Transverse colon (tissue), 4 donors: ENCODE results near the gene ZBTB9. TPM values are rescaled to one million over a fixed set of nuclear protein-coding genes. Genes with fewer than 3 reads are reported as not detected.

ENCODE experiments used
- DNase-seq: peaks from one replicate; pipeline ENCODE4 v3.0.0-alpha.2; 2019
- H3K27ac ChIP-seq, 4 donors: fragments of 200-600 bp; sonication (generic); 2 replicates each; pipeline ENCODE4 v1.5.1; 2016 to 2018; ENCODE audit warnings: inconsistent platforms in 4 of 4
- H3K27me3 ChIP-seq: fragments of 200-600 bp; sonication (generic); 2 replicates; pipeline ENCODE4 v1.5.1; 2017; ENCODE audit warnings: inconsistent platforms
- H3K36me3 ChIP-seq, 4 donors: fragments of 200-600 bp; sonication (generic); 2 replicates each; pipeline ENCODE4 v1.5.1; 2017 to 2019; ENCODE audit warnings: inconsistent platforms in 4 of 4
- H3K4me1 ChIP-seq, 4 donors: fragments of 200-600 bp; sonication (generic); 2 replicates each; pipeline ENCODE4 v1.5.1; 2017 to 2020; ENCODE audit warnings: inconsistent platforms in 4 of 4
- H3K4me3 ChIP-seq, 4 donors: fragments of 200-600 bp; sonication (generic); 1 replicate in 1 of 4; 2 replicates in 3 of 4; pipeline versions ENCODE4 v1.5.1 to v1.6.1; 2017 to 2019; ENCODE audit warnings: inconsistent platforms in 4 of 4
- H3K9me3 ChIP-seq, 2 donors: fragments of 200-600 bp; sonication (generic); 2 replicates each; pipeline ENCODE4 v1.5.1; 2017 to 2019; ENCODE audit warnings: inconsistent platforms in 2 of 2
- EP300 ChIP-seq: sonication (generic); formaldehyde crosslinking; IDR thresholded peaks from one replicate; pipeline ENCODE4 v1.6.1; 2017; ENCODE audit warnings: antibody characterized with exemption, low read depth
- POLR2A ChIP-seq: fragments of 450-650 bp; IDR thresholded peaks from one replicate; pipeline ENCODE4 v1.6.1; 2016; ENCODE audit warnings: antibody characterized with exemption, mild to moderate bottlenecking, moderate library complexity
- POLR2AphosphoS5 ChIP-seq, 3 donors: sonication (generic); formaldehyde crosslinking; IDR thresholded peaks; one replicate each; pipeline ENCODE4 v1.6.1; 2016; ENCODE audit warnings: antibody characterized with exemption in 3 of 3
- WGBS, 2 donors: methylation state at CpG; one replicate each; pipeline ENCODE4 v1.1.5; 2018; ENCODE audit warnings: low coverage in 1 of 2; 5-methylcytosine and 5-hydroxymethylcytosine counted together
- in situ Hi-C, 4 donors: fragments of 200-750 bp; cut with MboI; loops; one replicate each; pipeline versions ENCODE4 v1.15.0 to v1.15.1; 2017; ENCODE audit warnings: low sequenced_read_pairs in 3 of 4, low pct_ligation_motif_present in 1 of 4, low pct_unique_long_range_greater_than_20kb in 1 of 4
- intact Hi-C: fragments of 100-400 bp; cut with DNase I; formaldehyde crosslinking; loops from one replicate; pipeline ENCODE4 v1.15.1; 2023; ENCODE audit warnings: low total_unique reads
- total RNA-seq, 4 donors: library from RNA; depleted of rRNA; stranded (reverse); fragments of >200 nt; gene quantifications; one replicate each; pipeline ENCODE4 v1.1.0, GENCODE V29; 2016
- TF ChIP-seq, protein P1 (sequence below), 5 experiments: fragments of 200-600 bp in 3 of 5; fragments of 450-650 bp in 2 of 5; sonication (generic) in 3 of 5; IDR thresholded peaks; 1 replicate in 2 of 5; 2 replicates in 3 of 5; pipeline ENCODE4 v1.5.1; 2016 to 2017; ENCODE audit warnings: antibody characterized with exemption in 5 of 5, inconsistent platforms in 3 of 5, mild to moderate bottlenecking in 2 of 5, moderate library complexity in 1 of 5

Gene ZBTB9
- total RNA-seq, 4 donors from 2014 or later: 2.2 to 3.2 TPM; not detected in 2

DNA sequence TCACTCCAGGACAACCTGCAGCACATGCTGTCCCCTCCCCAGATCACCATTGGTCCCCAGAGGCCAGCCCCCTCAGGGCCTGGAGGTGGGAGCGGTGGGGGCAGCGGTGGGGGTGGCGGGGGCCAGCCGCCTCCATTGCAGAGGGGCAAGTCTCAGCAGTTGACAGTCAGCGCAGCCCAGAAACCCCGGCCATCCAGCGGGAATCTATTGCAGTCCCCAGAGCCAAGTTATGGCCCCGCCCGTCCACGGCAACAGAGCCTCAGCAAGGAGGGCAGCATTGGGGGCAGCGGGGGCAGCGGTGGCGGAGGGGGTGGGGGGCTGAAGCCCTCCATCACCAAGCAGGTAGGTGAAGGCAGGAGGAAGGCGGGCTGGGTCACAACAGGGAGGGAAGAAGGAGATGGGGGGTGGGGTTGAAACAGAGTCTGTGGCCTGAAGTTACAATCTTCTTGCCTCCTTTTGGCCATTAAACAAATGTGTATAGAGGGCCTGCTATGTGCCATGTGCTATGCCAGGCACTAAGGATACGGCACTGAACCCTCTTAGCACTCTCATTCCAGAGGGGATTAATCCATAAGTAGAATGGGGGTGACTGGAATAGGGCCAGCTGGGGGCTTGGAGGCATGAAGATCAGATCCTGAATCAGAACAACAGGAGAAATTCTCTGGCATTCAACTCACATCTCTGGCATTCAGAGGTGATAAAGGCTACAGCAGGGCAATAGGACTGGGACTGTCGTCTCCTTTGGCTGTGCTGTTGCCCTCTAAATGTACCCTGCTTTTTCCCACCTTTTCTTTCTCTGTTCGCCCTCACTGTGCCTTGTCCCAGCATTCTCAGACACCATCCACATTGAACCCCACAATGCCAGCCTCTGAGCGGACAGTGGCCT is 10.5 kb upstream of the ZBTB9 start:
- Histone ChIP-seq H3K4me3 (no peak overlapping the region), H3K27me3 (no peaks in the 10 kb centered on the region), H3K4me1 (no peaks in the 10 kb centered on the region), H3K36me3 (no peaks in the 10 kb centered on the region), H3K9me3 (no peaks in the 10 kb centered on the region), H3K27ac (no peak overlapping the region)
- 93% methylated on average over 12 of the region's 18 CpGs; no CpG with 5 or more reads in 1 of the 2 donors for WGBS, 2 donors
- in situ Hi-C loops (no loop called here), intact Hi-C loops (no loop called here)
- no peak for DNase-seq
- TF ChIP-seq, protein P1, sequence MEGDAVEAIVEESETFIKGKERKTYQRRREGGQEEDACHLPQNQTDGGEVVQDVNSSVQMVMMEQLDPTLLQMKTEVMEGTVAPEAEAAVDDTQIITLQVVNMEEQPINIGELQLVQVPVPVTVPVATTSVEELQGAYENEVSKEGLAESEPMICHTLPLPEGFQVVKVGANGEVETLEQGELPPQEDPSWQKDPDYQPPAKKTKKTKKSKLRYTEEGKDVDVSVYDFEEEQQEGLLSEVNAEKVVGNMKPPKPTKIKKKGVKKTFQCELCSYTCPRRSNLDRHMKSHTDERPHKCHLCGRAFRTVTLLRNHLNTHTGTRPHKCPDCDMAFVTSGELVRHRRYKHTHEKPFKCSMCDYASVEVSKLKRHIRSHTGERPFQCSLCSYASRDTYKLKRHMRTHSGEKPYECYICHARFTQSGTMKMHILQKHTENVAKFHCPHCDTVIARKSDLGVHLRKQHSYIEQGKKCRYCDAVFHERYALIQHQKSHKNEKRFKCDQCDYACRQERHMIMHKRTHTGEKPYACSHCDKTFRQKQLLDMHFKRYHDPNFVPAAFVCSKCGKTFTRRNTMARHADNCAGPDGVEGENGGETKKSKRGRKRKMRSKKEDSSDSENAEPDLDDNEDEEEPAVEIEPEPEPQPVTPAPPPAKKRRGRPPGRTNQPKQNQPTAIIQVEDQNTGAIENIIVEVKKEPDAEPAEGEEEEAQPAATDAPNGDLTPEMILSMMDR (IDR thresholded peaks at IDR 0.05): no peak
- TF ChIP-seq POLR2AphosphoS5 (IDR thresholded peaks at IDR 0.05): no peak

DNA sequence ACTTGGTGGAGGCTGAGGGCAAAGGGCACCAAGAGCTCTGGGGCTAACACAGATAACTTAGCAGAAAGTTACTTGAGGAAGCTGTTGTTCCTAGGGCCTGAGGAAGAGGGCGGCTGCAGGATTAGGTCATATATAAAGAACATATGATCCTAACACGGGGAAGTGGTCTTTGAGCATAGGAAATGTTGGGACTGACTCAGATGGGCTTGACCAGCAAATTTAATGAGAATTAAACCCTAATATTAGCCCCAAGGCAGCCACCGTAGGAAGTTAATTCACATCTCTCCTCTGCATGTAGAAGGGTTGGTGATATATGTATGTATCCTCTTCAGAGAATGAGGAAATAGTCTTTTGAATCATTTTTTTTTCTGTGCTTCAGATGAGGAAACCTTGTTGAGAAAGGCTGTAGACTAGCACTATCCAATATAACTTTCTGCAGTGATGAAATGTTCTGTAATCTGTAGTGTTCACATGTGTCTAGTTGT is 9.2 kb upstream of the ZBTB9 start:
- in situ Hi-C loops: no loop called here
- intact Hi-C loops: no loop called here
- no peak overlapping the region for H3K4me3 ChIP-seq
- no peak overlapping the region for H3K27ac ChIP-seq
- no peak for TF ChIP-seq POLR2AphosphoS5 (IDR thresholded peaks at IDR 0.05)
- TF ChIP-seq, protein P1 (IDR thresholded peaks at IDR 0.05): no peak
- TF ChIP-seq POLR2A: no peak
- no peak for TF ChIP-seq EP300
- WGBS, 2 donors: 60 to 63% methylated on average over 1 to 3 of the region's 3 CpGs
- no peaks in the 10 kb centered on the region for H3K4me1 ChIP-seq
- no peaks in the 10 kb centered on the region for H3K27me3 ChIP-seq
- H3K9me3 ChIP-seq: no peaks in the 10 kb centered on the region
- no peaks in the 10 kb centered on the region for H3K36me3 ChIP-seq
- no peak for DNase-seq

DNA sequence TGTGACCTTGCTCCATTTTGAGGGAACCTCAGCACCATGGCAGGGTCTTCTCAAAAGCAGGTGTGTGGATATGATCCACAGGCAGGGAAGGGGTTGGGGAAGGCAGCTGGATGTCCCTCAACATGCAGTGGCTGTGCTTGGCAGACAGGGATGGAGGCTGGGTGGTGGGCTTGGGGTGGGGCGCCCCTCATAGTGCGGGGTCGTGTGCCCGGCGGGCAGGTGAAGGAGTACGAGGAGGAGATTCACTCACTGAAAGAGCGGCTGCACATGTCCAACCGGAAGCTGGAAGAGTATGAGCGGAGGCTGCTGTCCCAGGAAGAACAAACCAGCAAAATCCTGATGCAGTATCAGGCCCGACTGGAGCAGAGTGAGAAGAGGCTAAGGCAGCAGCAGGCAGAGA is 8.0 kb upstream of the ZBTB9 start:
- no peaks in the 10 kb centered on the region for H3K4me1 ChIP-seq
- intact Hi-C loops: no loop called here
- TF ChIP-seq EP300: no peak
- TF ChIP-seq POLR2A: no peak
- TF ChIP-seq, protein P1 (IDR thresholded peaks at IDR 0.05): no peak
- TF ChIP-seq POLR2AphosphoS5 (IDR thresholded peaks at IDR 0.05): no peak
- no peaks in the 10 kb centered on the region for H3K36me3 ChIP-seq
- DNase-seq: no peak
- in situ Hi-C loops: no loop called here
- no peak overlapping the region for H3K27ac ChIP-seq
- H3K4me3 ChIP-seq: no peak overlapping the region
- WGBS, 2 donors: 93 to 95% methylated on average over 4 to 10 of the region's 10 CpGs
- H3K27me3 ChIP-seq: no peaks in the 10 kb centered on the region
- no peaks in the 10 kb centered on the region for H3K9me3 ChIP-seq

DNA sequence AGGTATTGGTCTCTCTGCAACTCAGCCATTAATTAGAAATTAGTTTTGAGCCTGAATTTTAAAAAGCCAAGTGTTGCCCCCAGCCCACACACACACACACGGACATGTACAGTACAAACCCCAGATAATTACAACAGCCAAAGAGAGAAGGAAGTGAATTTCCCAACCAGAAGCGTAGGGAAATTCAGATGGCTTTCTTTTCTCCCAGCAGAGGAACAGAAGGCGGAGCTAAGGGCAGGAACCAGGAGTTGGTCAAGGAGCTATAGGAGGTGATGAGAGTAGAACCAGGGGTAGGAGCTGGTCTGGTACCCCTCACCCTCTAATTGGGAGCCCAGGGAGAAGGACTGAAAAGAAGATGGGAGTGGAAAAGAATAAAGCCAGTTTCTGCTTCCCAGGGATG is 3.9 kb upstream of the ZBTB9 start:
- DNase-seq: no peak
- TF ChIP-seq POLR2A (no peak), EP300 (no peak), POLR2AphosphoS5 (IDR thresholded peaks at IDR 0.05) (no peak)
- TF ChIP-seq, protein P1 (IDR thresholded peaks at IDR 0.05): no peak
- intact Hi-C loops (no loop called here), in situ Hi-C loops (no loop called here)
- WGBS, 2 donors: 71 to 72% methylated on average over 3 of the region's 3 CpGs
- Histone ChIP-seq H3K9me3 (no peaks in the 10 kb centered on the region), H3K36me3 (no peaks in the 10 kb centered on the region), H3K27me3 (no peaks in the 10 kb centered on the region), H3K4me1 (peaks cover 6 to 18% (median 16%) of the 10 kb centered on the region in 4 donors), H3K27ac (no peak overlapping the region), H3K4me3 (no peak overlapping the region)
